GM21423 (cell line): ENCODE data around the gene HS6ST1.

Source experiments
- ATAC-seq: cut with Tn5 transposase; IDR thresholded peaks from one replicate; pipeline ENCODE4 v1.9.1; 2021; ENCODE audit warnings: mild to moderate bottlenecking, moderate library complexity; ENCODE audit not compliant: unreplicated experiment

The HS6ST1 gene

DNA sequence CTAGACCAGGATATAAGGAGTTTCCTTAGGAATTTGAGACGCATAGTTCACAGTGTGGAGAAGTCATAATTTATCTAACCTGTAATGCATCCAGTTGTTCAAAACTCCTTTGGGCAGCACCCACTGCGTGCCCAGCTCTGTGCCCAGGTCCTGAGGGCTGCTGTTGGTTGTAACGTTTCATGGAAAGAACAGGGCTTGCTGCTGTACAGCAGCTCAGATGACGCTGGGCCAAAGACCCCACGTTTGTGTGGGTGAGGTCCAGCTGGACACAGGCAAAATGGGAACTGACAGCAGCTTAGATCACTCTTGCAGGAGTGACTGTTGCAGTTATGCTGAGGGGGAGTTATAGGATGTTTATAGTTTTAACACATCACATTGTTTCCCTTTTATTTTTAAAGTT, 30.0 kb upstream of the HS6ST1 start:
- ATAC-seq, result no peak

DNA sequence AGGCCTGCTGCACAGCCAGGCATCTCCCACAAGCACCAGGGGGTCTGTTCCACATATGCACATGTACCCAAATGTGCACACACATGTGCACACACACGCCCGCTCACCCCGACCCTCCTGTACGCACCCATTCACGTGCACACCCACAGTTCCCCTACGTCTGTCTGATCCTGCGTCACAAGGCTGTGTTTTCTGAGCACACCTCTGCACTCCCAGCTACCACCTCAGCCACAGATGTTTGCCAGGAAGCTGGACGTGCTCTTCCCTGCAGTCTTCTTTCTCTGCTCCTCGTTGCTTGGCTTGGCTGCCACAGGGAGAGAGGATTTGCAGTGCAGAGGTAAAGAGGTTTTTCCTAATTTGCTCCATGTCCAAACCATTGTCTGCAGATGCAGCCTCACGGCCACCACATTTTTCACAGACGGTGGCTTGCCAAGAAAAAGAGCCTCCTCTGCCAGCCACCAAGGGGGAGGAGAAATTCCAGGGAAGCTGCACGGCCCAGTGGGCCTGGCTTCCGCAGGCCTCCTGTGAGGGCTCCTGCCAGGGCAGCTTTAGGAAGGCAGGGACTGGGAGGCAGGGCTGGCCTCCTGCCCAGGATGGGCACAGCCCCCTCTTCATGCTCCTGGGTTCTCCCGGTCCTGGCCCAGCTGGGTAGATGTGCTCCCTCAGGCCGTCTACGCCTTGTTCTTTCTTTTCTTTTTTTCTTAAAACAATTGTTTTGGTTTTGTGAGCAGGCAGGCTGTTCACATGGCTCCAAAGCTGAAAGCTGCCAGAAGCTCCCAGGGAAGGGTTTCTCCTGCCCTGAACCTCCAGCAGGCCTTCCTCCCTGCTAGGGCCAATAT, 29.3 kb upstream of the HS6ST1 start:
- ATAC-seq, result no peak

DNA sequence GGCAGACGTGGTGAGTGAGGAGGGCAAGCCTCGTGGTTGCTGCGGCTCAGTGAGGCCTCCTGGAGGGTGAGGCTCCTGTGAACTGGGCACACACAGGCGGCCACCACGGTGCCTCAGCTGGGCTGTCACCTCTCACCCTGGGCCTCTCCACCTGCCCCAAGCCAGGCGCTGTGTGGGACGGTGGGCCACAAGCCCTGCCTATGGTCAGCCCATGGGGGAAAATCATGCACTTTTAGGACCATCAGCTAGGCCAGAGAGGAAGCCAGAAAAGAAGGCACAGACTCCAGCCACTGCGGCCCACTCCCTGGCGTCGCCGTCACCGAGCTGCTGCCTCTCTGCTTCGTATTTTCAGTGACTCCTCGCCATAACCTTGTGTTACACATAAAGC, 28.5 kb upstream of the HS6ST1 start:
- ATAC-seq, result no peak

DNA sequence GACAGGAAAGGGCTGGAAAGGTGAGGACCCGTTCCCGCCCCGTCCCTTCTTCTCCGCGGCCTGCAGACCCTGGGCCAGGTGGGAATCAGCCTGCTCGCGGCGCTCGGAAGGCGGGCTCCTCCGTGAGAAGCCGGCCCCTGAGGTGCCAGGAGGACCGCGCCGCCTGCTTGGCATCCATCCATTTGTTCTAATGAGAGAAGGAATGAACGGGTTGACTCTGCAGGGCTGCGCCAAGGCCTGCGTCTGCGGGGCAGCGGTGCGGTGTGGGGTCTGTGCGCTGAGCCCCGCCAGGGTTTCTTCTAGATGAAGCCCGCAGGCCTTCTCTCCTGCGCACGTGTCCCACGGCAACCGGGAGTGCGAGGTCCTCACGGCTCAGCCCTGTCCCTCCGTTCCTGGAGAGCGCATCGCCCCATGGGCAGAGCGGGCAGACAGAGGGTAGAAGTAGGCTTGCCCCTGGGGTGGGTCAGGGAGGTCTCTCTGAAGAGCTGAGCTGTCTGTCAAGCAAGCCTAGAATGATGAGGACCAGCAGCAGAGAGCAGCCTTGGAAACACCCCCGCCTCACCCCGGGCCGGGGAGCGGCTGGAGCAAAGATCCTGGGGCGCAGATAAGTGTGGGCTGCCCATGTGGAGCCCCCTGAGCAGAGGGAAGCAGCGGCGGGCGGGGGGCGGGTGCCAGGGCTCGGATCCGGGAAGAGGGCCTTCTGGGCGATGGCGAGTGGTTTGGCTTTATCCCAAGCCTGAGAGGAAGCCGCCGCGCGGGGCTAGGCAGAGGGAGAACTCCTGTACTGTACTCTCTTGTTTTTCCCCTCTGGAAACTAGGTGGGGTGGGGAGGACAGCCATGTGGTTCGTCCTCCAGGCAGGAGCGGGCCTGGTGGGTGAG, 27.9 kb upstream of the HS6ST1 start:
- ATAC-seq, result no peak

DNA sequence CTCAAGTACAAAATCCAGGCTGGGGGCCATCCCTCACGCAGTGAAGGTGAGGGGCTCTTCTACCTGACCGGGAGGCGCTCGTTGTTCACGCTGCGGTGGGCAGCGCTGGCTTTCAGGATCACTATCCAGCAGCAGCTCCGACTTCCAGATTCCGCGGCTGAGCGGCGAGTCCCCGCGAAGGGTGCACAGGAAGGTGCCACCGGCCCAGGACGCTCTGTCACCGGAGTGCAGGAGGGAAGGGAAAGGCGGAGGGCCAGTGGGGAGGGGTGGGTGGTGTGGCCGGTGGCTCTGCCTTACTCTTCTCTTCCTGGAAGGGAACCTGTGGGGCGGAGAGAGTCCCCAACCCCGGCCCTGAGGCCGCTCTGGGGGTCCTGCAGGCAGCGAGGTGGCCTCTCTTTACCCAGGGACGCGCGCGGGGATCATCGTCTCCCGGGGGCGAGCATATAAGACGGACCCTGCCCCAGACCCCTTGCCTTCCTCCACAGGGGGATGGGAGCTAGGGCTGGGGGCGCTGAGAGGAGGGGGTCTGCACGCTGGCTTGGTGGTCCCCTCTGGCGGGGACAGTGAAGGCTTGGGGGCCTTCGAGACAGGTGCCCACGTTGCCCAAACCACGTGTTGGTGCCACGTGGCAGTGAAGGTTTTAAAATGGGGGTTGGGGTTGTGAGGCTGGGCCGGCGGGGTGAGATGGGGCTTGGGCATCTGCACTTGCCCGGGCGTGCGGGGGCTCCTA, 26.9 kb upstream of the HS6ST1 start:
- ATAC-seq, result no peak

DNA sequence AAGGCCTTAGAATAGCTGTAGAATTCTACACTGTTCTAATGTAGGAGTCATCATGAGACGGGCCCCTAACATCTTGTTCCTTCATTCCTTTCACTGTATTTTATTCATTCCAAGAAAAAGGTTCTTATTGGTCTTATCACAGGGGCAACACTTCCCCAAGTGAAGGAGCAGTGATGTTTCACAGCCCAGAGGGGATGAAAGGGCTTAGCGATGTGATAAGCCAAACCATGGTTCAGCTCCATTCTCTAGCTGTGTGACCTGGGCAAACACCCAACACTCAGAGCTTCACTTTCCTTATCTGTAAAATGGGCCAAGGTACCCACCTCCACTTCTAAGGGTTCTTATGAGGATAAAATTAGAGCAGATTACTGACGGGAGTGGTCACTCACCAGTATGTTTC, 25.4 kb upstream of the HS6ST1 start:
- ATAC-seq, result no peak

DNA sequence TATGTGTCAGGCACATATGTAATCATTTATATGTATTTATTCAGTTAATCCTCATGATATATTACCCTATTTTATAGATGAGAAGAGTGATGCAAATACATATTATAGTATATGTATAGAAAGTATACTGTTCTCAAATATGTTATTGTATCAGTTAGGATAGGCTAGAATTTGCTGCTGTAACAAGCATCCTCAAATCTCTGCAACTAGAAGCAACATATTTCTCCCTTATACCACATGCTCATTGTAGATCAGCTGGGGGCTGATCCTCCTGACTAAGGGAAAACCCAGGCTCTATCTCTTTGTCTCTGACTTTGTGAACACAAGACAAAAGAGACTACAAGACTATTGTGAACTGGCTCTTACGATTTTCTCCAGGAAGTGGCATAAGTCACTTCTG, 24.8 kb upstream of the HS6ST1 start:
- no peak for ATAC-seq

DNA sequence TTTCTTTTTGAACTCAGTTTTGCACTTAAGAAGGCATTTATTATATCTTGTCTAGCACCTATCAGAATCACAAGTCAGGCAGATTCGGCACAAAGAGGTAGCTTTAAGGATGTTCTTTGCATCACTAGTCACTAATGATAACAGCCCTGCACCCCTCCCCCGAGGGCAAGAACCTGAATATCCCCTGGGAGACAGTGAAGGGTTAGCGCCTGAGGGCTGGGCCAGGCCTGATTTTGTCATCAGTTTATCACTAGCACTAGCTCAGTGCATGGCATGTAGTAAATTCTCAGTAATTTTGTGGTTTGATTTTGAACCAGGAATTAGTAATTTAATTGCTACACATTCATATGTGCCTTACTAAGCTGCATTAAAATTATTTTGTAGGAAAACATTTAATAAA, 23.9 kb upstream of the HS6ST1 start:
- ATAC-seq, result no peak

DNA sequence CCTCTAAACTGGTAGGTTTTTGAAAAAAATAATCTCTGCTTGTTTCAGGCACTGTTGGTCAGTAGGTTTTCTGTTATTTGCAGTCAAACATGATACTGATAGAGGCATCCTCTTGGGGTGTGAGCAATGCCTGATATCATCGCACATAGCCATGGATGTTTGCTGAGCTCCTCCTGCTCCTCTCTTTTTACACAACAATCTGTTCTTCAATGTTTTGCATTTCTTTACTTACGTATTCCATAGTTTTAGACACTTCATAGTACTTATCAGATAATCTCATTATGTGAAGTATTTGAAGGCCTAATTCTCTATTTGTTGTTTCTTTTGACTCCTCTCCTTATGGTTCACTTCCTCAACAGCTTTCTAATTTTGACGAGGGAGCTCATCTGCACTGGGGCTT, 23.0 kb upstream of the HS6ST1 start:
- ATAC-seq, result no peak

DNA sequence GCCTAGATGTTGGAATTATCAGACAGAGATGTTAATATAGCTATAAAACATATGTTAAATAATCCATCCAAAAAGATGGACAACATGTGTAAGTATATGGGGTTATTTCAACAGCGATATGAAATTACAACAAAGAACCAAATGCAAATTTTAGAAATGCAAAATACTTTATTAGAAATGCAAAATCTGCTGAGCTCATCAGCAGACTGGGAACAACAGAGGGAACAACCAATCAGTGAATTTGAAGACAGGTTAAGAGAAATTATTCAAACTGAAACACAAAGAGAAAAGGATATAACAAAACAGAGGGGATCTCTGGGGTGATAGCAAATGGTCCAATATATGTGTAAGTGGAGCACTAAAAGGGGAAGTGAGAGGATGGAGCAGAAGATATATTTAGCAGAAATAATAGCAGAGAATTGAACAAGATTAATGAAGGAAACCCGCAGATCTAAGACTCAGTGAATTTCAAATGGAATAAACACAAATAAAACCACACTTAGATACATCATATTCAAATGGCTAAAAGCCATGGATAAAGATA, 13.5 kb upstream of the HS6ST1 start:
- ATAC-seq, result no peak

DNA sequence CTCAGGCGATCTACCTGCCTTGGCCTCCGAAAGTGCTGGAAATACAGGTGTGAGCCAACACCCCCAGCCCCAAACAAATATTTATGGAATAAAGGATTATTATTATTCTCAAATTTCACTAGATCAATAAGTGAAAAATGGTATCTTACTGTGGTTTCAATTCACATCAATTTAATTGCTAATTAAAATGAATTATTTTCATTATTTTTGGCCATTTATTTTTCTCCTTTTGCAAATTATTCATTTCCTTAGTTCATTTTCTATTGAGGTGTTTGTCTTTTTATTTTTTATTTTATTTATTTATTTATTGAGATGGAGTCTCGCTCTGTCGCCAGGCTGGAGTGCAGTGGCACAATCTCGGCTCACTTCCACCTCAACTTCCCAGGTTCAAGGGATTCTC, 11.9 kb upstream of the HS6ST1 start:
- ATAC-seq, result no peak

DNA sequence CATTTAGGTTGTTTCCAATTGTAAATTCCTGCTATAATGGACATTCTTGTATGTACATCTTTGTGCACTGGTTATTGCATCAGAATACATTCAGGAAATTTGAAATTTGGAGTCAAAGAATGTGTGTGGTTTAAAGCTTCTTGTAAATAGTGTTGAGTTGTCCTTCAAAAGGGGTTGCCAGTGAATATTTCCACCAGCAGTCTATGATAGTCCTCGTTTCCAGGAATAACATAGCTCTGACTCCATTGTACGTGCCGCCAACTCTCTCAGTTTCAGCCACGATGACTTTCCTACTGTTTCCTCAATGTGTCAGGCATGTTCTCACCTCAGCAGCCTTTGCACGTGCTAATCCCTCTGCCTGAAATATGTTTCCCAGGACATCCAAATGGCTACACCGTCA, 10.9 kb upstream of the HS6ST1 start:
- ATAC-seq, result no peak

DNA sequence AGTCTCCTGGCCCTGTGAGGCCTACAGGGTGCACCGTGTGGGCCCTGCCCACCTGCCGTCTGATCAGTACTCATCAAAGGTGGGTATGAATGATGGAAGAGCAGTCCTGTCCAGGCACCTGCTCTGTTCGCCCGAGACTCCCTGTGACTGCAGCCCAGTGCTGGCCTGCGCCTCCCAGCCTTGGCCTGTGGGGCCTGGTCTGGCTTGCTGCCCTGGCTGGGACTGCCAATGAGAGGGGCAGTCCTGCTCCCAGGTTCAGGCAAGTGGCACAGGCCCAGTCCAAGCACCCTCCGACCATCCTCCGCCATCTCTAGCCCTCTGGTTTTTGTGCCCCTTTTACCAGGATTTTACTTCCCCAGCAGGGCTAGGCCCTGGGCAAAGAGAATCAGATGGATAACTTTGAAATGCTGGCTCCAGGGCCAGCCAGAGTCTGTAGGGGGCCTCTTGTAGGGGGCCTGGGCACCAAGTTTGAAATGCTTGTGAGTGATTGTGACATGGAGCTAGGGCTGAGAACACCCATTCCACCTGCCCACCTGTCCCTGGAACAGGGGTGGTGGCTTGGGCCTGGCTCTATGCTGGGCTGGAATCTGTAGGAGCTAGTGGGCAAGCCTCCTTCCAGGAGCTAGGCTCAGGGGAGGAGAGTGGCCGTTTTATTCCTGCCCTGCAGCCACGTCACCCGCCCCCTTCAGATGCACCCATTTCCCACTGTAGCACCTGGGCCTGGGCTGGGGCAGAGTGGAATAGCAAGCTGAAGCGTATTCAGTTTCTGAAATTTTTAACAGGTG, 8.7 kb upstream of the HS6ST1 start:
- ATAC-seq, result no peak

DNA sequence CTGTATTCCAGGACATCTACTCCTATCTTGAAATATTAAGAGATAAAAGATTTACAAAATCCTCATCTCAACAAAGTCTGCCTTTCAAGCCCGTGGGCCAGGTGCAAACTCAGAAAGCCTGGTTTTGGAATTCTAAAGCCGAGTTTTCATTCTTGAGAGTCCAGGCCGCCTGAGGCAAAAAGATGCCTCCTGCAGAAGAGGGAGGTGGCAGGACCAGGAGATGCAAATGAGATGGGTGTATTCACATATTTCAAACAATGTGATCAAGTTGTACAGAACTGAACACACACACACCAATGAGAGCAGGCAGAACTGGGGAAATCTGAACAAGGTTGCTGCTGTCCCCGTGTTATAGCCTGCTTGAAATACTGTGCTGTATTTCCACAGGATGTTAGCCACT, 7.7 kb upstream of the HS6ST1 start:
- no peak for ATAC-seq

DNA sequence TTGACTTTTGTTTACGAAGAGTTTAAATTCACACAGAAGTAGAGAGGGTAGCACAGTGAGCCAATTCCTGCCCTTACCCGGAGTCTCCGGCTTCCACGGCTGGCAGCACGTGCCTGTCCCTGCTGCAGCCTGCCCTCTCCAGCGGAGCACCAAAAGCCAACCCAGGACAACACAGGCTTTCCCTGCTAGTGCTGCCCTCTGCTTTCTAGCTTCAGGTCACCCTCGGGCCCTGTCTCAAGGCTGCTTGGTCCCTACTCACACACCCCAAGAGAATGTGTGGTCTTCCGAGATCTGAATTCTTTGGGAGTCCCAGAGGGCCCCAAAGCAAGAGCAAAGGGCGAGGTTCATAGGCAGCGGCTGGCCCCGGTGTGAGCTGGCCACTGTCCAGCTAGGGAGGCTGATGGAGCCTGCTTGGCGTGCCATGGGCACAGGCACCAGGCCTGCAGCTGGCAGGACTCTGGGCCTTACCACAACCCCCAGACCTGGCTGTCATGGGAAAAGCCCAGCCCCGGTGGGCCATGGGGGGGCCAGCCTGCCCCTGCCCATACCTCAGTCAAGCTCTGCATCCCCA, 7.0 kb upstream of the HS6ST1 start:
- ATAC-seq, result no peak

DNA sequence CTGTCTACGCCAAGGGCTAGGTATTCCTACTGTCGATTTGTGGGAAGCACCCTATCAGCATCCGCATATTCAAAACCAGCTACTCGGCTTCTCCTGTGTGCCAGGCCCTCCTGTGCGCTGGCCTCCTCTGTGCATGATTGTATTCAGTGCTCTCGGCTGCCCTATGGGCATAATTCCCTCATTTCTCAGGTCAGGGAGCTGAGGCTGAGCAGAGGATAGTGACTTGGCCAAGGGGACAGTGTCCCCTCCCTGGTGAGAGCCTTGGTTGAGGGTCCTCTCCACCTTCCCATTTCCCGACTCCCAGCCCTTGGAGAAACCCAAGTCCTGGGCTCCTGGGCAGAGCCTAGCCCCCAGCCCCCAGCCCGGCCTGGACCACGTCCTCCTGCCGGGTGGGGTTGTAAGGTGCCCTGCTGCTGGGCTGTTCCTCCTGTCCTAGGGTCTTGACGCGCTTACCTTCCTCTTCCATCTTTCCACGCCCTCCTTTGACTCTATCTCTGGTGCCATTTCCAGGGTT, 6.3 kb upstream of the HS6ST1 start:
- ATAC-seq, result no peak

DNA sequence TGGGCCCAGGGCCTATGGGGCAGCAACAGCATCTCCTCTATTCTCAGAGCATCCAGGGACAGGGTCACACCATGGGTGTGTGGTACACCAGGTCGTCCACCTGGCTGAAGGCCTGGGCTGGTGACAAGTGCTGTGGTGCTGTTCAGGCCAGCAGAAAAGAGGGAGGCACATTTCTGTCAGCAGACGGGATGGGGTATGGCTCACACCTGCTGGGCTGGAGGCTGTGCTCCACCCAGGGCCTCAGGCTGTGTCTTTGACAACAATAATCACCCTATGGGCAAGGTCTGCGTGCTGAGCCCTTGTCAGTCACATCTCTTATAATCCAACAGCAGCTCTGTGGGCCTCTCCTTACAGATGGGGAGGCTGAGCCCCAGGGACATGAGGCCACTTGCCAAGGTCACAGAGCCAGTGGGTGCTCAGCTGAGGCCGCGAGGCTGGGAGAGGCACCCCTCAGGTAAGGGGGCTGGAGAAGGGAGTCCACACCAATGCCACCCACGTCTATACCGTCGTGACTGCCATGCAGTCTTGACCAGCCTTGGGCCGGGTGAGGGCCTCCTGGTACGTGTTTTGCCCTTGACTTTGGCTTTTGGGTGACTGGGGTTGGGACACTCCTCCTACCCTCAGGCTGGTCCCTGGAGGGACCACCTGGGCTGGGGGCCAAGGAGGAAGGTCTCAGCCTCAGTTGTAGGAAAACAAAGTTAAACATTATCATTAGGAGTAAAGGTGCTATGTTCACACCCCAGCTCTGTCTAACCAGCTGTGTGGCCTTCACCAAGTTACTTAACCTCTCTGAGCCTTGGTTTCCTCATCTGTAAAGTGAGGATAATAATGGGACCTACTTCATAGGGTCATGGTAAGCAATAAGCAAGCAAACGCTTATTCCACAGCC, 5.6 kb upstream of the HS6ST1 start:
- no peak for ATAC-seq

DNA sequence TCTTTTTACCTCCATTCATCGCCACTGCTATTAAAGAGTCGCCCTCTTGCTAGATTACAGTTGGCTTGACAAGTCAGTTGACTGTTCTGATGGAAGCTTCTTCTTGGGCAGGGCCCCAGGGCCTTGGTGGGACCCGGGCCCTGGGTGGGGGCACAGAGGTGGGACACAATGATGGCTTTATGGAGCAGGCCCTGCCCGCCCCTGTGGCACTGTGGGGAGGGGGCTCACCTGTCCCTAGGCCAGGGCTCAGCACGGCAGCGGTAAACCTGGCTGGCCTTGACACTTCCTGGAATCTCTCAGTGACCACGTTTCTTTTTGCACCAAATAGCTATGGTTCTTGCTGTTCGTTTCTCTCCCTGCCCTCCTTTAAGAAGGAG, 4.9 kb upstream of the HS6ST1 start:
- no peak for ATAC-seq
